ENCODE results near the gene RYR1. TPM values are rescaled to one million over a fixed set of nuclear protein-coding genes. Genes with fewer than 3 reads are reported as not detected.

RYR1 gene
- total RNA-seq, 1 donor from 2014 or later: 0.03 TPM

- H3K27ac Mint-ChIP-seq (ENCODE audit: unreplicated experiment): no peak overlapping the region
- no peaks in the 10 kb centered on the region for H3K4me1 Mint-ChIP-seq (ENCODE audit: unreplicated experiment)
- H3K9me3 Mint-ChIP-seq (ENCODE audit: unreplicated experiment): no peaks in the 10 kb centered on the region
- DNase-seq (ENCODE audit: extremely low spot score, unreplicated experiment): no peak
- H3K27me3 Mint-ChIP-seq (ENCODE audit: unreplicated experiment): no peaks in the 10 kb centered on the region
- no peaks in the 10 kb centered on the region for H3K36me3 Mint-ChIP-seq (ENCODE audit: unreplicated experiment)
- no peak for TF ChIP-seq CTCF (IDR thresholded peaks at IDR 0.05)
- H3K4me3 Mint-ChIP-seq (ENCODE audit: unreplicated experiment): no peak overlapping the region
Observed at GRCh38 chr19:38519168-38519567, 85.7 kb downstream of the RYR1 start.

GRCh38 chr19:38519988-38520387, 86.5 kb downstream of the RYR1 start:
- DNase-seq (ENCODE audit: extremely low spot score, unreplicated experiment): no peak
- Mint-ChIP-seq H3K36me3 (ENCODE audit: unreplicated experiment) (no peaks in the 10 kb centered on the region), H3K4me3 (ENCODE audit: unreplicated experiment) (no peak overlapping the region), H3K27me3 (ENCODE audit: unreplicated experiment) (no peaks in the 10 kb centered on the region), H3K9me3 (ENCODE audit: unreplicated experiment) (no peaks in the 10 kb centered on the region), H3K4me1 (ENCODE audit: unreplicated experiment) (no peaks in the 10 kb centered on the region), H3K27ac (ENCODE audit: unreplicated experiment) (no peak overlapping the region)
- TF ChIP-seq CTCF (IDR thresholded peaks at IDR 0.05): no peak

- H3K4me3 Mint-ChIP-seq (ENCODE audit: unreplicated experiment): no peak overlapping the region
- H3K27me3 Mint-ChIP-seq (ENCODE audit: unreplicated experiment): no peaks in the 10 kb centered on the region
- no peak for DNase-seq (ENCODE audit: extremely low spot score, unreplicated experiment)
- H3K27ac Mint-ChIP-seq (ENCODE audit: unreplicated experiment): no peak overlapping the region
- TF ChIP-seq CTCF (IDR thresholded peaks at IDR 0.05): no peak
- H3K36me3 Mint-ChIP-seq (ENCODE audit: unreplicated experiment): no peaks in the 10 kb centered on the region
- H3K4me1 Mint-ChIP-seq (ENCODE audit: unreplicated experiment): no peaks in the 10 kb centered on the region
- H3K9me3 Mint-ChIP-seq (ENCODE audit: unreplicated experiment): no peaks in the 10 kb centered on the region
Observed at GRCh38 chr19:38522915-38523314, 89.4 kb downstream of the RYR1 start.

- Mint-ChIP-seq H3K27me3 (ENCODE audit: unreplicated experiment) (no peaks in the 10 kb centered on the region), H3K4me3 (ENCODE audit: unreplicated experiment) (no peak overlapping the region), H3K9me3 (ENCODE audit: unreplicated experiment) (no peaks in the 10 kb centered on the region), H3K36me3 (ENCODE audit: unreplicated experiment) (no peaks in the 10 kb centered on the region), H3K27ac (ENCODE audit: unreplicated experiment) (no peak overlapping the region), H3K4me1 (ENCODE audit: unreplicated experiment) (no peaks in the 10 kb centered on the region)
- no peak for DNase-seq (ENCODE audit: extremely low spot score, unreplicated experiment)
- no peak for TF ChIP-seq CTCF (IDR thresholded peaks at IDR 0.05)
Observed at GRCh38 chr19:38523319-38523718, 89.8 kb downstream of the RYR1 start.

GRCh38 chr19:38524369-38524768, 90.9 kb downstream of the RYR1 start:
- Mint-ChIP-seq H3K4me3 (ENCODE audit: unreplicated experiment) (no peak overlapping the region), H3K4me1 (ENCODE audit: unreplicated experiment) (no peaks in the 10 kb centered on the region)
- no peak for TF ChIP-seq CTCF (IDR thresholded peaks at IDR 0.05)

More at GRCh38 chr19:38524369-38524768, 90.9 kb downstream of the RYR1 start:
- no peak for DNase-seq (ENCODE audit: extremely low spot score, unreplicated experiment)
- Mint-ChIP-seq H3K36me3 (ENCODE audit: unreplicated experiment) (no peaks in the 10 kb centered on the region), H3K27me3 (ENCODE audit: unreplicated experiment) (no peaks in the 10 kb centered on the region), H3K9me3 (ENCODE audit: unreplicated experiment) (no peaks in the 10 kb centered on the region), H3K27ac (ENCODE audit: unreplicated experiment) (no peak overlapping the region)
